H1 (cell line): ENCODE measurements around the gene RNF175. TPM values are rescaled to one million over a fixed set of nuclear protein-coding genes. Genes with fewer than 3 reads are reported as not detected.

Experiments used
- CTCF ChIA-PET: fragments of 300-600 bp; sonication (Branson Sonifier 250); formaldehyde crosslinking; loops from one replicate; lab custom pipeline; 2021; ENCODE audit not compliant: partially characterized antibody; lab: Charles Lee
- POLR2A ChIA-PET: fragments of 300-600 bp; sonication (Branson Sonifier 250); formaldehyde crosslinking; loops from one replicate; lab custom pipeline; 2021; ENCODE audit warnings: inconsistent platforms; ENCODE audit not compliant: partially characterized antibody; lab: Charles Lee
- DNase-seq, 2 experiments: peaks; one replicate each; pipeline versions ENCODE4 v3.0.0 to v3.0.0-alpha.2; 2010 to 2022; ENCODE audit warnings: low spot score in 2 of 2, low read depth in 1 of 2, mixed read lengths in 1 of 2
- FAIRE-seq: peaks from 2 replicates; lab custom pipeline; 2011; peaks lifted over from hg19 to GRCh38; lab: Jason Lieb, UNC
- H2AFZ ChIP-seq: 2 replicates; pipeline ENCODE4 v1.8.1; 2012; ENCODE audit warnings: low read length, inconsistent platforms
- H2AK5ac ChIP-seq: 2 replicates; pipeline ENCODE4 v1.6.1; 2013; ENCODE audit warnings: low read depth, low read length
- H2BK120ac ChIP-seq: replicated peaks from 2 replicates; pipeline ENCODE3; 2013; ENCODE audit warnings: low read depth, low read length, inconsistent platforms
- H2BK12ac ChIP-seq: 2 replicates; pipeline ENCODE4 v1.6.1; 2013; ENCODE audit warnings: low read depth, low read length
- H2BK15ac ChIP-seq: 2 replicates; pipeline ENCODE4 v1.6.1; 2013; ENCODE audit warnings: low read length
- H2BK20ac ChIP-seq: 2 replicates; pipeline ENCODE4 v1.6.1; 2013; ENCODE audit warnings: low read length
- H2BK5ac ChIP-seq: 2 replicates; pipeline ENCODE4 v1.6.1; 2013; ENCODE audit warnings: low read depth, low read length
- H3K14ac ChIP-seq: 2 replicates; pipeline ENCODE4 v1.6.1; 2013; ENCODE audit warnings: inconsistent platforms; ENCODE audit not compliant: insufficient read length
- H3K18ac ChIP-seq: 2 replicates; pipeline ENCODE4 v1.6.1; 2013; ENCODE audit warnings: low read length; ENCODE audit errors: extremely low read depth
- H3K23ac ChIP-seq: 2 replicates; pipeline ENCODE4 v1.6.1; 2013; ENCODE audit warnings: inconsistent platforms; ENCODE audit not compliant: insufficient read length
- H3K23me2 ChIP-seq: 2 replicates; pipeline ENCODE4 v1.6.1; 2013; ENCODE audit warnings: low read depth, low read length
- H3K27ac ChIP-seq: 2 replicates; pipeline ENCODE4 v1.6.1; 2011; ENCODE audit warnings: low read depth, low read length, inconsistent platforms
- H3K27me3 ChIP-seq, 4 experiments: replicated peaks in 1 of 4; 1 replicate in 1 of 4; 2 replicates in 3 of 4; pipeline versions ENCODE4 v1.6.1 to v1.8.1; 2011 to 2013; ENCODE audit warnings: low read length in 3 of 4, mild to moderate bottlenecking in 3 of 4, inconsistent platforms in 2 of 4, mixed read lengths in 2 of 4, moderate library complexity in 1 of 4; ENCODE audit not compliant: control insufficient read depth in 3 of 4, insufficient read depth in 3 of 4; ENCODE audit errors: extremely low read depth in 1 of 4
- H3K36me3 ChIP-seq, 4 experiments: 2 replicates each; pipeline versions ENCODE4 v1.6.1 to v1.8.1; 2011 to 2013; ENCODE audit warnings: mild to moderate bottlenecking in 4 of 4, low read length in 3 of 4, moderate library complexity in 2 of 4, control low read depth in 1 of 4, inconsistent platforms in 1 of 4; ENCODE audit not compliant: insufficient read depth in 4 of 4, control insufficient read depth in 2 of 4
- H3K4ac ChIP-seq: replicated peaks from 2 replicates; pipeline ENCODE3; 2013; ENCODE audit warnings: low read length, low read depth, mixed read lengths, inconsistent platforms; ENCODE audit not compliant: insufficient read length
- H3K4me1 ChIP-seq, 4 experiments: replicated peaks in 1 of 4; 1 replicate in 1 of 4; 2 replicates in 3 of 4; pipeline versions ENCODE4 v1.6.1 to v1.8.1; 2011 to 2013; ENCODE audit warnings: low read length in 3 of 4, inconsistent platforms in 2 of 4, mixed read lengths in 1 of 4; ENCODE audit not compliant: insufficient read depth in 4 of 4, control insufficient read depth in 3 of 4
- H3K4me2 ChIP-seq, 2 experiments: 2 replicates each; pipeline versions ENCODE4 v1.6.1 to v1.8.1; 2011 to 2013; ENCODE audit warnings: low read depth in 2 of 2, low read length in 2 of 2, control low read depth in 1 of 2, inconsistent platforms in 1 of 2, mild to moderate bottlenecking in 1 of 2; ENCODE audit not compliant: insufficient read depth in 1 of 2
- H3K4me3 ChIP-seq, 4 experiments: fragments of 200-600, 300-600 bp in 1 of 4; sonication (generic), shearing (Covaris generic), sonication (Bioruptor Twin) in 1 of 4; 2 replicates each; pipeline versions ENCODE4 v1.5.1 to v1.8.1; 2011 to 2016; ENCODE audit warnings: low read length in 4 of 4, low read depth in 3 of 4, control low read depth in 2 of 4, inconsistent platforms in 2 of 4, mild to moderate bottlenecking in 2 of 4, mixed read lengths in 1 of 4, moderate library complexity in 1 of 4; ENCODE audit not compliant: insufficient read depth in 2 of 4; ENCODE audit errors: extremely low read depth in 1 of 4
- H3K56ac ChIP-seq: replicated peaks from 2 replicates; pipeline ENCODE3; 2013; ENCODE audit warnings: low read depth, mild to moderate bottlenecking, mixed read lengths, low read length, inconsistent platforms; ENCODE audit not compliant: insufficient read length
- H3K79me1 ChIP-seq: 2 replicates; pipeline ENCODE4 v1.6.1; 2013; ENCODE audit warnings: low read depth, low read length, control low read depth
- H3K79me2 ChIP-seq, 2 experiments: 2 replicates each; pipeline versions ENCODE4 v1.6.1 to v1.8.1; 2012 to 2013; ENCODE audit warnings: low read length in 2 of 2, mild to moderate bottlenecking in 2 of 2, inconsistent platforms in 1 of 2; ENCODE audit not compliant: insufficient read depth in 2 of 2, control insufficient read depth in 1 of 2
- H3K9ac ChIP-seq, 4 experiments: replicated peaks in 1 of 4; 1 replicate in 1 of 4; 2 replicates in 3 of 4; pipeline versions ENCODE4 v1.6.1 to v1.8.1; 2011 to 2013; ENCODE audit warnings: low read depth in 3 of 4, low read length in 3 of 4, control low read depth in 2 of 4, mild to moderate bottlenecking in 2 of 4, moderate library complexity in 2 of 4, inconsistent platforms in 1 of 4; ENCODE audit errors: extremely low read depth in 1 of 4
- H3K9me3 ChIP-seq, 2 experiments: 2 replicates each; pipeline versions ENCODE4 v1.6.1 to v1.8.1; 2012 to 2013; ENCODE audit warnings: mild to moderate bottlenecking in 2 of 2, moderate library complexity in 2 of 2, control low read depth in 1 of 2, inconsistent platforms in 1 of 2, low read depth in 1 of 2, low read length in 1 of 2, mixed read lengths in 1 of 2; ENCODE audit not compliant: insufficient read depth in 2 of 2
- H4K20me1 ChIP-seq, 2 experiments: replicated peaks in 1 of 2; 2 replicates each; pipeline versions ENCODE3 to v1.8.1; 2011 to 2013; ENCODE audit warnings: inconsistent platforms in 2 of 2, low read length in 2 of 2, mild to moderate bottlenecking in 1 of 2; ENCODE audit not compliant: insufficient read depth in 2 of 2, control insufficient read depth in 1 of 2
- H4K5ac ChIP-seq: 2 replicates; pipeline ENCODE4 v1.6.1; 2013; ENCODE audit warnings: low read length, low read depth, mixed read lengths, inconsistent platforms; ENCODE audit not compliant: insufficient read length
- H4K8ac ChIP-seq: 2 replicates; pipeline ENCODE4 v1.8.0; 2013; ENCODE audit warnings: mild to moderate bottlenecking, moderate library complexity, low read length, inconsistent platforms; ENCODE audit not compliant: insufficient read depth; ENCODE audit errors: extremely low read depth
- H4K91ac ChIP-seq: replicated peaks from 2 replicates; pipeline ENCODE3; 2013; ENCODE audit warnings: low read length, mixed read lengths, inconsistent platforms; ENCODE audit not compliant: insufficient read length
- CBX5 ChIP-seq: fragments of 300-800, 300-1000 bp; sonication (generic); IDR thresholded peaks from 2 replicates; pipeline ENCODE4 v1.7.1; 2016; ENCODE audit warnings: antibody characterized with exemption, low read length, low read depth
- CEBPB ChIP-seq: IDR thresholded peaks from 2 replicates; pipeline ENCODE4 v1.6.1; 2012; ENCODE audit warnings: low read depth, low read length
- JUND ChIP-seq: IDR thresholded peaks from 2 replicates; pipeline ENCODE4 v1.6.1; 2011; ENCODE audit warnings: mild to moderate bottlenecking, improper control_type of control experiment, low read length
- PHF8 ChIP-seq: fragments of 200-600 bp; sonication (generic); conservative IDR thresholded peaks from 2 replicates; pipeline ENCODE4 v1.7.1; 2012; ENCODE audit warnings: low read depth, mild to moderate bottlenecking, inconsistent platforms, low read length, moderate library complexity
- SP1 ChIP-seq: IDR thresholded peaks from 2 replicates; pipeline ENCODE4 v1.6.1; 2011; ENCODE audit warnings: low read depth, low read length
- SP2 ChIP-seq: IDR thresholded peaks from 2 replicates; pipeline ENCODE4 v1.6.1; 2012; ENCODE audit warnings: mild to moderate bottlenecking, low read length, inconsistent platforms
- SRF ChIP-seq: IDR thresholded peaks from 2 replicates; pipeline ENCODE4 v1.6.1; 2011; ENCODE audit warnings: mild to moderate bottlenecking, low read depth, low read length, moderate library complexity
- TCF12 ChIP-seq: IDR thresholded peaks from 2 replicates; pipeline ENCODE4 v1.6.1; 2011; ENCODE audit warnings: low read depth, mild to moderate bottlenecking, low read length
- polyA plus RNA-seq, 7 experiments: library from polyadenylated mRNA; depleted of rRNA in 3 of 7; stranded (reverse) in 5 of 7; unstranded in 2 of 7; fragments of >200 nt in 5 of 7; fragments of 200-250 nt in 2 of 7; gene quantifications; 1 replicate in 5 of 7; 2 replicates in 1 of 7; 4 replicates in 1 of 7; pipeline versions ENCODE4 v1.2.1 to v1.2.3, GENCODE V29; 2011 to 2013; ENCODE audit warnings: missing spikeins in 2 of 7, mixed read lengths in 2 of 7
- total RNA-seq: library from RNA; stranded (reverse); fragmentation: NEBNext Ultra II Directional; extraction: Animal tissue kit (Norgen Biotek cat#: 25700); gene quantifications from 2 replicates; pipeline ENCODE4 v1.2.1, GENCODE V29; 2021
- TF ChIP-seq, protein P1 (sequence below): IDR thresholded peaks from 2 replicates; pipeline ENCODE4 v1.6.1; 2012; ENCODE audit warnings: inconsistent platforms

The RNF175 gene
- total and polyA plus RNA-seq, 2 of the 8 experiments (the other 6 are each of a cell fraction or from before 2014, with no cell fraction given) = 7.9 to 9.8 TPM

DNA sequence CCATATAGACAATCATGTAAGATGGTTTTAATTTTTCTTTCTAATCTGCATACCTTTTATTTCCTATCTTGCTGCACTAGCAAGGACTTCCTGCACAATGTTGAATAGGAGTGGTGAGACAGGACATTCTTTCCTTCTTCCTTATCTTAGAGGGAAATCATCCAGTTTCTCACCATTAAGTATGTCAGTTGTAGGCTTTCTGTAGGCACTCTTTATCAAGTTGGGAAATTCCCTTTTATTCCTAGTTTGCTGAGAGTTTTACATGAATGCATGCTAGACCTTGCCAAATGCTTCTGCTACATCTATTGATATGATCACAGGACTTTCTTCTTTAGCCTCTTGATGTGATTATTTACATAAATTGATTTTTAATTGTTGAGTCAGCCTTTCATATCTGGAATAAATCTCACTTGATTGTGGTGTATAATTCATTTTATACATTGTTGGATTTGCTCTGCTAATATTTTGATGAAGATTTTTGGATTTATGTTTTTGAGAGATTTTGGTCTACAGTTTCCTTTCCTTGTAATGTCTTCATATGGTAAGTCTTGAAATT lies 23.8 kb downstream of the RNF175 start:
- FAIRE-seq = no peak
- Histone ChIP-seq H4K91ac (no peak overlapping the region), H3K18ac (no peak overlapping the region), H3K27ac (no peak overlapping the region), H3K23ac (no peak overlapping the region), H4K20me1 (no peaks in the 10 kb centered on the region), H3K4ac (no peak overlapping the region), H2BK120ac (no peak overlapping the region), H3K9ac (no peak overlapping the region), H3K4me2 (no peak overlapping the region), H2BK15ac (no peak overlapping the region), H2AFZ (no peak overlapping the region), H4K5ac (no peak overlapping the region), H2AK5ac (no peak overlapping the region), H4K8ac (no peak overlapping the region), H2BK20ac (no peak overlapping the region), H2BK5ac (no peak overlapping the region), H3K4me3 (no peak overlapping the region), H3K9me3 (peaks cover 4% of the 10 kb centered on the region in 2 experiments; a peak in 2 of 4 replicates), H3K79me1 (no peaks in the 10 kb centered on the region), H3K4me1 (no peaks in the 10 kb centered on the region), H3K23me2 (no peaks in the 10 kb centered on the region), H3K56ac (no peak overlapping the region), H3K36me3 (peaks cover 0 to 3% (median under 1%) of the 10 kb centered on the region in 4 experiments; a peak in 2 of 8 replicates), H2BK12ac (no peak overlapping the region), H3K79me2 (no peaks in the 10 kb centered on the region), H3K27me3 (no peaks in the 10 kb centered on the region), H3K14ac (no peak overlapping the region)
- no peak for DNase-seq
- ChIA-PET CTCF (no interaction called here), POLR2A (no interaction called here)
- TF ChIP-seq SRF (no peak), TCF12 (no peak), CEBPB (no peak), SP1 (no peak), CBX5 (no peak), JUND (no peak), SP2 (no peak), PHF8 (no peak)
- TF ChIP-seq, protein P1, sequence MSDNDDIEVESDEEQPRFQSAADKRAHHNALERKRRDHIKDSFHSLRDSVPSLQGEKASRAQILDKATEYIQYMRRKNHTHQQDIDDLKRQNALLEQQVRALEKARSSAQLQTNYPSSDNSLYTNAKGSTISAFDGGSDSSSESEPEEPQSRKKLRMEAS = no peak
